ENCODE results near the gene ZNF880. TPM values are rescaled to one million over a fixed set of nuclear protein-coding genes. Genes with fewer than 3 reads are reported as not detected.

ZNF880 gene
- total RNA-seq, 2 donors from 2014 or later, result 11.9 to 12.8 TPM

DNA sequence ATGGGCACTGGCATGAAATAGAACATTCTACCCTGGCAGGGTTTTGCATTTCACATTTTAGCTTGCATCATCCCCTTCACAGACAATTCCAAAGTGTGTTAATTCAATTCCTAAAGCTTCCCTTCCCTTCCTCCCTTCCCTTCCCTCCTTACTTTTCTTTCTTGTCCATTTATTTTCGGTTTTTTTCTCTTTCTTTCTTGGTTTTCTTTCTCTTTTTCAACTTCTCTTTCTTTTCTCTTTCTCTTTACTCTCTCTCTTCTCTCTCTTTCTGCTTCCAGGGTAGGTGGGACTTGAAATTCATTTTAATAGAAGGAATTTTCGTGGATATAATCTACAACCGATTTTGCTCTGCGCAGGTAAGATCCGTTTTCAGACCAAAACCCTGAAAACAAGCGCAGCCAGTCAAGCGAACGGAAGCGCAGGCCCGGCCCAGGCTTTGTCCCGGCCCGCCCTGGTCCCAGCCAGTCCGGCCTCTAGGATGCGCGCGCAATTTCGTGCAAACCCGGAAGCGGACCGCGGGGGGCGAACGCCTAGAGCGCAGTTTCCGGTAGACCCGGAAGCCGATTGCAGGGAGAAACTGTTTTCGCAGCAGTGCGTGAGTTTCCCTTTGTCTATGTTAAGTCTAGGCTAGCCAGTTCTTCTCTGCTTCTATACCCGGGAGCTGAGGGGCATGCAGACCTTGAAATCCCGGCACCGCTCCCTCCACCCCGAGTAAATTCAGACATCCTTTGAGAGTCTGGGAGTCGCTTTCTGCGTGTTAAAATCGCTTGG is 27.8 kb downstream of the ZNF880 start, which contains the start of gene ZNF528:
ZNF528 (plus strand) TSS at position 540 of the 771 bp plus-strand sequence. CDS start 4,165 bp downstream, outside the sequence.
- H3K9me3 Mint-ChIP-seq, result peaks cover 19 to 30% of the 10 kb centered on the region in 2 donors
- peaks cover 42 to 66% of the 10 kb centered on the region in 2 donors for H3K36me3 Mint-ChIP-seq (ENCODE audit: insufficient read depth in 2 of 2)
- H3K4me3 Mint-ChIP-seq, result peak within 1 kb of the TSS; percentile 87 to 98
- ATAC-seq (replicated peaks in 1 of 2), result peak; percentile 100
- peaks cover 18% of the 10 kb centered on the region for H3K4me1 Mint-ChIP-seq (ENCODE audit: low read depth)
- peak; percentile 95 to 96 for DNase-seq
- peak within 1 kb of the TSS; percentile 99 for H3K27ac Mint-ChIP-seq
- no peaks in the 10 kb centered on the region for H3K27me3 Mint-ChIP-seq (ENCODE audit: low read depth)

DNA sequence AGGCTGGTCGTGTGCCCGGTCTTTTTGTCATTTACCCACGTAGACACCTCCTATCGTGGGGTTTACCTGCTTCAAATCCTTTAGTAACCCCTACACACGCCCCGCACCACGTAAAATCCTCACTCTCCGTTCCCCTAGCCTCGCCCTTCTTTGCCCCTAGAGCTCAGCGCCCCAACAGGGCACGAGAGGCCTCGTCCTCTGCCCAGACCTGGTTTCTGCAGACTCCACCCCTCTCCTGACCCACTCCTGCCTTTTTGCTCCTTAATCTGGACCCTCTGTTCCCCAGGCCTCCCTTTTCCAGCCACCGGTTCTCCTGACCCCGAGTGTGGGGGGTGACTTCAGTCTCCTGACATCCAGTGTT is 28.3 kb downstream of the ZNF880 start:
- H3K27me3 Mint-ChIP-seq (ENCODE audit: low read depth), result no peaks in the 10 kb centered on the region
- H3K4me1 Mint-ChIP-seq (ENCODE audit: low read depth), result peaks cover 18% of the 10 kb centered on the region
- peak; percentile 11 to 19 for DNase-seq
- peaks cover 19 to 29% of the 10 kb centered on the region in 2 donors for H3K9me3 Mint-ChIP-seq
- peak; percentile 45 to 48 for ATAC-seq (replicated peaks in 1 of 2)
- H3K27ac Mint-ChIP-seq, result peak overlapping the region; percentile 99
- H3K4me3 Mint-ChIP-seq, result peak overlapping the region; percentile 87 to 98
- H3K36me3 Mint-ChIP-seq (ENCODE audit: insufficient read depth in 2 of 2), result peaks cover 42 to 66% of the 10 kb centered on the region in 2 donors

GRCh38 chr19:52410276-52410675 is 40.6 kb downstream of the ZNF880 start:
- no peak for DNase-seq
- Mint-ChIP-seq H3K27ac (no peak overlapping the region), H3K4me3 (no peak overlapping the region), H3K9me3 (peaks cover 7 to 27% of the 10 kb centered on the region in 2 donors), H3K36me3 (ENCODE audit: insufficient read depth in 2 of 2) (peaks cover 43 to 64% of the 10 kb centered on the region in 2 donors), H3K4me1 (ENCODE audit: low read depth) (no peaks in the 10 kb centered on the region), H3K27me3 (ENCODE audit: low read depth) (no peaks in the 10 kb centered on the region)
- no peak for ATAC-seq (replicated peaks in 1 of 2)

- Mint-ChIP-seq H3K27ac (no peak overlapping the region), H3K36me3 (ENCODE audit: insufficient read depth in 2 of 2) (peaks cover 33 to 35% of the 10 kb centered on the region in 2 donors), H3K4me1 (ENCODE audit: low read depth) (no peaks in the 10 kb centered on the region), H3K4me3 (no peak overlapping the region), H3K27me3 (ENCODE audit: low read depth) (no peaks in the 10 kb centered on the region), H3K9me3 (peaks cover 20 to 41% of the 10 kb centered on the region in 2 donors)
- DNase-seq (no peak), ATAC-seq (replicated peaks in 1 of 2) (no peak)
Observed at GRCh38 chr19:52415711-52416110, 46.0 kb downstream of the ZNF880 start.

GRCh38 chr19:52428937-52429336 is 59.2 kb downstream of the ZNF880 start, which contains the start of gene ZNF534:
Gene ZNF534 (plus strand): TSS chr19:52429148. CDS start chr19:52431475, 2,327 bp downstream.
- H3K36me3 Mint-ChIP-seq (ENCODE audit: insufficient read depth in 2 of 2), result peaks cover 21 to 27% of the 10 kb centered on the region in 2 donors
- no peak for ATAC-seq (replicated peaks in 1 of 2)
- H3K9me3 Mint-ChIP-seq, result peaks cover 21 to 32% of the 10 kb centered on the region in 2 donors
- no peaks in the 10 kb centered on the region for H3K27me3 Mint-ChIP-seq (ENCODE audit: low read depth)
- no peaks in the 10 kb centered on the region for H3K4me1 Mint-ChIP-seq (ENCODE audit: low read depth)
- no peak for DNase-seq
- no peak within 1 kb of the TSS for H3K4me3 Mint-ChIP-seq
- no peak within 1 kb of the TSS for H3K27ac Mint-ChIP-seq

Other genes starting within 250 kb of the ZNF880 start
- gene ZNF616, start 230.0 kb upstream of the ZNF880 start, total RNA-seq, result 10 to 100 TPM; 10.4 to 12.1 TPM
- 10 to 100 TPM; 15.3 to 18.2 TPM for gene ZNF836, start 198.3 kb upstream of the ZNF880 start, total RNA-seq
- 100 to 1,000 TPM; 160 to 181 TPM for gene PPP2R1A, start 179.9 kb upstream of the ZNF880 start, total RNA-seq
- gene ZNF766, start 100.3 kb upstream of the ZNF880 start, total RNA-seq, result 10 to 100 TPM; 32.1 to 33.5 TPM
- 1 to 10 TPM; 5.6 to 10.0 TPM for gene ZNF480, start 72.8 kb upstream of the ZNF880 start, total RNA-seq
- 1 to 10 TPM; 2.3 to 3.7 TPM for gene ZNF610, start 33.7 kb upstream of the ZNF880 start, total RNA-seq
- 10 to 100 TPM in 1 of 2 donors, 1 to 10 TPM in 1; 7.5 to 10.1 TPM for gene ZNF528, start 27.9 kb downstream of the ZNF880 start, total RNA-seq
- not detected for gene ZNF534, start 59.2 kb downstream of the ZNF880 start, total RNA-seq
- gene ZNF578, start 83.6 kb downstream of the ZNF880 start, total RNA-seq, result 1 to 10 TPM in 1 of 2 donors, under 1 TPM in 1; 0.93 to 1.9 TPM
- gene ZNF808, start 157.7 kb downstream of the ZNF880 start, total RNA-seq, result 10 to 100 TPM; 26.3 to 34.9 TPM
- gene ZNF701, start 200.4 kb downstream of the ZNF880 start, total RNA-seq, result 10 to 100 TPM; 25.7 to 26.0 TPM